ENCODE results near the gene SETDB1.
"Not testable (repeated sequence)": the region's sequence is repeated elsewhere in the genome, so short reads cannot be mapped to it uniquely, and the experiment has no call there.

SETDB1 gene

GRCh38 chr1:150928286-150928685 lies 2.1 kb downstream of the SETDB1 start:
- DNase-seq (ENCODE audit: insufficient read length, low spot score) (no peak), FAIRE-seq (no peak)

- not testable (repeated sequence) for FAIRE-seq; DNase-seq (ENCODE audit: insufficient read length, low spot score)
Measured at GRCh38 chr1:150928775-150929174, 2.6 kb downstream of the SETDB1 start.

DNA sequence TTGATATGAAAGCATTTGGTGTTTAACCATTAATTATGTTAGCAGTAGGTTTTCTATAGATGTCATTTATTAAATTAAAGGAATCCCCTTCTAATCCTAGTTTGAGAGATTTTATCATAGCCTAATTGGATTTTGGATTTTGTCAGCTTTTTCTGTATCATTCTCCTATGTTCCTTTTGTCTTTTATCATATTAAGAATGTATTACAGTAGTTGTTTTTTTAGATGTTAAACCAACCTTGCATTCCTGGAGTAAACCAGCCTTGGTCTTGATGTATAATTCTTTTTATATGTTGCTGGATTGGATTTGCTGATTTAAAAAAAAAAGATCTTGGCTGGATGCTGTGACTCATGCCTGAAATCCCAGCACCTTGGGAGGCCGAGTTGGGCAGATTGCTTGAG lies 5.6 kb downstream of the SETDB1 start:
- no peak for DNase-seq (ENCODE audit: insufficient read length, low spot score)
- no peak for FAIRE-seq

DNA sequence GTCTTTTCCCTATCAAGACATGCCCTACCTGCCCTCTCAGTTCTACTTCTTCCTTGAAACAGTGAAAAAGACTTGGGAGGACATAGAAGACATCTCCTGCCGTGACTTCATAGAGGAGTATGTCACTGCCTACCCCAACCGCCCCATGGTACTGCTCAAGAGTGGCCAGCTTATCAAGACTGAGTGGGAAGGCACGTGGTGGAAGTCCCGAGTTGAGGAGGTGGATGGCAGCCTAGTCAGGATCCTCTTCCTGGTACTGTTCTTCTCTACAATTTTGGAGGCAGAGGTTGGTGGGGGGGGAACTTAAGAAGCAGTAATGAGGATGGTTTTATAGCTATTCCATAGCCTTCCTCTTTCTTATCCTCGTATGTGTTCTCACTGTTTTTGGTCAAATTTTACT lies 18.7 kb downstream of the SETDB1 start:
- no peak for DNase-seq (ENCODE audit: insufficient read length, low spot score)
- FAIRE-seq: no peak

- no peak for DNase-seq (ENCODE audit: insufficient read length, low spot score)
- FAIRE-seq: no peak
Measured at GRCh38 chr1:150954708-150955107, 28.5 kb downstream of the SETDB1 start.

DNA sequence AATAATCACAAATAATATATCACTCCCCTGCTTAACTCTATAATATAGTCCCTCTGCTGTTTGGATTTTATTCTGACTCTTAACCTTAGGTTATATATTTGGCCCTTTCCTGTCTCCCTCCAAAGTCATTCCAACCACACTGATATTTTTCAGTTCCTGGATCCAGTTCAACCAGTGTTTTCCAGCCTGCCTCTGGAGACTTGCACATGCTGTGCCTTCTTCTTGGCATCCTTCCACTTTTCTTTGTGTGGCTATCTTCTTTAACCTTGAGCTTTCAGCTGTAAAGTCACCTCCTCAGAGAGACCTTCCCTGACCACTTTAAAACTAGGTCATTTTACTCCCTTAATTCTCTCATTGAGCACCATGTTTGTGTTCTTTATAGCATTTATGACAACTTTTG lies 29.1 kb downstream of the SETDB1 start:
- FAIRE-seq (no peak), DNase-seq (ENCODE audit: insufficient read length, low spot score) (no peak)

DNA sequence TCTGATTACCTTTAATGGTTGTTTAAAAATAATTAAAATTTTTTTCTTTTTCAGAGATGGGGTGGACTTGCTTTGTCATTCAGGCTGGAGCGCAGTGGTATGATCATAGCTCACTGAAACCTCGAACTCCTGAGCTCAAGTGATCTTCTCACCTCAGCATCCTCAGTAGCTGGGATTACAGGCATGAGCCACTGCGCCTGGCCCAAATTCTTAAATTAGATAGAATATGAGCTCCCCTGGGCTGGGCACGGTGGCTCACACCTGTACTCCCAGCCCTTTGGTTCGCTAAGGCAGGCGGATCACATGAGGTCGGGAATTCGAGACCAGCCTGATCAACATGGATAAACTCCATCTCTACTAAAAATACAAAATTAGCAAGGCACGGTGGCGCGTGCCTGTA lies 31.5 kb downstream of the SETDB1 start:
- no peak for DNase-seq (ENCODE audit: insufficient read length, low spot score)
- FAIRE-seq: no peak

DNA sequence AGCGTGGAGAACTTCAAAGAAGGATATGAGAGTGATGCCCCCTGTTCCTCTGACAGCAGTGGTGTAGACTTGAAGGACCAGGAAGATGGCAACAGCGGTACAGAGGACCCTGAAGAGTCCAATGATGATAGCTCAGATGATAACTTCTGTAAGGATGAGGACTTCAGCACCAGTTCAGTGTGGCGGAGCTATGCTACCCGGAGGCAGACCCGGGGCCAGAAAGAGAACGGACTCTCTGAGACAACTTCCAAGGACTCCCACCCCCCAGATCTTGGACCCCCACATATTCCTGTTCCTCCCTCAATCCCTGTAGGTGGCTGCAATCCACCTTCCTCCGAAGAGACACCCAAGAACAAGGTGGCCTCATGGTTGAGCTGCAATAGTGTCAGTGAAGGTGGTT lies 34.5 kb downstream of the SETDB1 start:
- DNase-seq (ENCODE audit: insufficient read length, low spot score) (no peak), FAIRE-seq (no peak)

DNA sequence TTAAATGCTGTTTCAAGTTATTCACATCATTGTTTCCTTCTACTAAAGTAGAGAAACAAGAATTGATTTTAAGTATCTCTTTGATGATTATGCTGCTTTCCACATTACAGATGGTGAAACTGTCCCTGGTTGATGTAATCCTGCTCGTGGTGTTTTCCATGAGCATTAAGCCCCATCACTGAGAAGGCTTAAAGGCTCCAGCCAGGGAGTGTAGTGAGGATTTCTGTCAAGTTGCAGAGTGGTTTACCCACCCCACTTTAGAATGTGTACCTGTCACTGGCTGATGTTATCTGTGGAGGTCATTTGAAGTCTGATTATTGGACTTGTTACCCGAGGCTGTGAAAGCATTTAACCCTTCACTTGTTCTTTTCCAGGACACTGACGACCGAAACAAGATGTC lies 35.6 kb downstream of the SETDB1 start:
- DNase-seq (ENCODE audit: insufficient read length, low spot score) (no peak), FAIRE-seq (no peak)

DNA sequence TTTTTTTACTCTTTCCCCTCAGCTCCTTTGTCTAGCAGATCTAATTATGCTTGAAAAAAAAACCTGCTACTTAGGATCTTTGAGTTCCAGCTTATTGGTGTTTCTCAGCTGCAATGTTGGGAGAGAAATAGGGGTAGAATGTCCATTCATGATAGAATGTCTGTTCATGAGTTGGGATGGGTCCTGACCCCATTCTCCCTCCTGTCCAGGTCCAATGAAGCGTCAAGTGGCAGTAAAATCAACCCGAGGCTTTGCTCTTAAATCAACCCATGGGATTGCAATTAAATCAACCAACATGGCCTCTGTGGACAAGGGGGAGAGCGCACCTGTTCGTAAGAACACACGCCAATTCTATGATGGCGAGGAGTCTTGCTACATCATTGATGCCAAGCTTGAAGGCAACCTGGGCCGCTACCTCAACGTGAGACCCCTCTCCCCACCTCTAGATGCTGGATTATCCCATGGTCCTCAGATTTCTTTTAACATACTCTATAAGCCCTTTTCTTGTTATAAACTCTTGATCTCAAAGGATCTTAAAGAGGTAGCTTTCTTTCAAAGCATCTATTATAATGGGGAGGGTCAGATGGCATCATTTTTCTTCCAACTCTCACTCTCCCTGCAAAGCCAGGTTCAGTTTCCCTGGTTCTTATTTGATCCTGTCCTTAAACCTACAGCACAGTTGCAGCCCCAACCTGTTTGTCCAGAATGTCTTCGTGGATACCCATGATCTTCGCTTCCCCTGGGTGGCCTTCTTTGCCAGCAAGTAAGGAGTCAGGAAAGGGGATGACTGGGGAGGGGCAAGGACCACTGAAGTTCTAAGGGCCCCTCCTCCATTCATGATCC lies 37.4 kb downstream of the SETDB1 start:
- DNase-seq (ENCODE audit: insufficient read length, low spot score) (no peak), FAIRE-seq (no peak)

- DNase-seq (ENCODE audit: insufficient read length, low spot score) (no peak), FAIRE-seq (no peak)
Measured at GRCh38 chr1:150964164-150964489, 38.0 kb downstream of the SETDB1 start.

GRCh38 chr1:150965605-150966004 lies 39.4 kb downstream of the SETDB1 start:
- FAIRE-seq (no peak), DNase-seq (ENCODE audit: insufficient read length, low spot score) (no peak)

- no peak for DNase-seq (ENCODE audit: insufficient read length, low spot score)
- FAIRE-seq: no peak
Measured at GRCh38 chr1:150966011-150966410, 39.8 kb downstream of the SETDB1 start.

- DNase-seq (ENCODE audit: insufficient read length, low spot score): no peak
- no peak for FAIRE-seq
Measured at GRCh38 chr1:150967936-150968335, 41.8 kb downstream of the SETDB1 start.

GRCh38 chr1:150968491-150968890 lies 42.3 kb downstream of the SETDB1 start:
- FAIRE-seq (no peak), DNase-seq (ENCODE audit: insufficient read length, low spot score) (no peak)

GRCh38 chr1:150969626-150970025 lies 43.5 kb downstream of the SETDB1 start:
- FAIRE-seq: no peak

GRCh38 chr1:150970808-150971582 lies 44.8 kb downstream of the SETDB1 start:
- FAIRE-seq (no peak), DNase-seq (ENCODE audit: insufficient read length, low spot score) (no peak)

More at GRCh38 chr1:150969626-150970025, 43.5 kb downstream of the SETDB1 start:
- no peak for DNase-seq (ENCODE audit: insufficient read length, low spot score)

GRCh38 chr1:150971583-150972416 lies 45.6 kb downstream of the SETDB1 start:
- no peak for FAIRE-seq
- no peak for DNase-seq (ENCODE audit: insufficient read length, low spot score)

DNA sequence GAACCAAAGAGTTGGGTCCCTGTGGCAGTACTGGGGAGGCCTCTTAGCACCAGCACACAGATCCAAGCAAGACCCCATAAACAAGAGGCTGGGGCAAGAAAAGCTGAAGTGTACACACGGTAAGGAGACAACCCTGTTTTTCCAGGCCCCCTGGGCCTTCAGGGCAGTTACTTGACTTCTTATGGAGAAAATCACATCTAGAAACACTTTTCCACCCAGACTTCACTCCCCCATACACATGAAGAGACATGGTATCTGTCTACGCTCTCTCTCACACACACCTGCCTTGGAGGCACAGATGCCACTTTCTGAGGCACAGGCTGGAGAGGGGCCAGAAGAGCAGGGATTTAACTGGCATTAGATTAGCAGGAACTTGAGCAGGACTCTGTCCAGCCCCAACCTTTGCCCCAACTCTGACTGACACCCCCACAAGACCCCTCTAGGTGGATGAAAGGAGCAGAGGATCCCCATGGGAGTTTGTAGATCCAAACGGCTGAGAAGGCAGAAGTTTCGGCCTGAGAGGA lies 46.3 kb downstream of the SETDB1 start:
- DNase-seq (ENCODE audit: insufficient read length, low spot score) (no peak), FAIRE-seq (no peak)

GRCh38 chr1:150973258-150973835 lies 47.2 kb downstream of the SETDB1 start:
- FAIRE-seq (no peak), DNase-seq (ENCODE audit: insufficient read length, low spot score) (no peak)
